Retinal pigment epithelial cell (primary cell): ENCODE measurements around the gene TTLL5.

ENCODE experiments used
- DNase-seq: peaks from one replicate; pipeline ENCODE4 v3.0.0-alpha.2; 2010; ENCODE audit warnings: low read depth
- H3K4me3 ChIP-seq: 2 replicates; pipeline ENCODE4 v1.5.1; 2011; ENCODE audit warnings: mild to moderate bottlenecking, low read length, control low read depth, moderate library complexity
- TF ChIP-seq, protein P1 (sequence below): conservative IDR thresholded peaks from 2 replicates; pipeline ENCODE4 v1.5.1; 2011; ENCODE audit warnings: low read depth, low read length, control low read depth, inconsistent platforms

Gene TTLL5

DNA sequence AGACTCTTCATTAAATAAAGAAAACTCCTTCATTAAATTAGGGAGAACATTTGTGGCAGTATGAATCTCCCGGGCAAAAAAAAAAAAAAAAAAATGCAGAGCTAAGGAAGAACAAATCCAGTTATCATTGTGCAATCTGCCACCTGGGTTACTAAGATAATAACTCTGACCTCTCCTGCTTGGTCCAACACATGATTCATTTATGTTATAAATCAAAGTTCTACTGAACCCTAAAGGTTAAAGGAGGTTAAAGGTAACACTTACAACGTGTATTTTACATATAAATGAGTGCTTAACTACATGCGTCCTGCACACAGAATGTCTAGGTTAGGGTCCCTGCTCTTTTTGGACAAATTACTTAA is 316.5 kb downstream of the TTLL5 start:
- H3K4me3 ChIP-seq = no peak overlapping the region
- DNase-seq = no peak
- TF ChIP-seq, protein P1, sequence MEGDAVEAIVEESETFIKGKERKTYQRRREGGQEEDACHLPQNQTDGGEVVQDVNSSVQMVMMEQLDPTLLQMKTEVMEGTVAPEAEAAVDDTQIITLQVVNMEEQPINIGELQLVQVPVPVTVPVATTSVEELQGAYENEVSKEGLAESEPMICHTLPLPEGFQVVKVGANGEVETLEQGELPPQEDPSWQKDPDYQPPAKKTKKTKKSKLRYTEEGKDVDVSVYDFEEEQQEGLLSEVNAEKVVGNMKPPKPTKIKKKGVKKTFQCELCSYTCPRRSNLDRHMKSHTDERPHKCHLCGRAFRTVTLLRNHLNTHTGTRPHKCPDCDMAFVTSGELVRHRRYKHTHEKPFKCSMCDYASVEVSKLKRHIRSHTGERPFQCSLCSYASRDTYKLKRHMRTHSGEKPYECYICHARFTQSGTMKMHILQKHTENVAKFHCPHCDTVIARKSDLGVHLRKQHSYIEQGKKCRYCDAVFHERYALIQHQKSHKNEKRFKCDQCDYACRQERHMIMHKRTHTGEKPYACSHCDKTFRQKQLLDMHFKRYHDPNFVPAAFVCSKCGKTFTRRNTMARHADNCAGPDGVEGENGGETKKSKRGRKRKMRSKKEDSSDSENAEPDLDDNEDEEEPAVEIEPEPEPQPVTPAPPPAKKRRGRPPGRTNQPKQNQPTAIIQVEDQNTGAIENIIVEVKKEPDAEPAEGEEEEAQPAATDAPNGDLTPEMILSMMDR = no peak

DNA sequence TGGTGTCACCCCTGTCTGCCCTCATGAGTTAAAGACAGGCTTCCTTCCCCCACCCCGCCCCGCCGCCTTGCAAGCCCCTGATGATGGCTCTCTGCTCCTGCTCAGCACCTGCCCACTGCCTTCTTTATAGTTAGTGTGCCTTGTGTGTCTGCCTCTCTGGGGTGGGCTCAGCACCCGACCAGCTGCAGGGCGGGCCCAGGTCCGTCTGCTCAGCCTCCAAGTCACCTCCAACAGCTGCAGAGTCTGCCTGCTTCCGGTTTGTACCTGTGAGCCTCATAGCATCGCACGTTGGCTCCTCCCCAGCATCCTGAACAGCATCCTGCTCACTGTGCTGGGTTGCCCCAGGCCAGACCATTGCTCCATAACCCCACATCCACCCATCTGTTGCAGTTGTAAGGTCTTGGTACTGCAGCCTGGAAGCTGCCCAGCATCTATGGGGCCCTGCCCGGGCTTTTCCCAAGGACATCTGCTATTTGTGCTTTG is 317.2 kb downstream of the TTLL5 start:
- DNase-seq = no peak
- H3K4me3 ChIP-seq = no peak overlapping the region
- TF ChIP-seq, protein P1 = no peak

- H3K4me3 ChIP-seq = no peak overlapping the region
- no peak for DNase-seq
- TF ChIP-seq, protein P1 = peak; percentile 81
These were observed 318.1 kb downstream of the TTLL5 start for GRCh38 chr14:75979071-75979571.

DNA sequence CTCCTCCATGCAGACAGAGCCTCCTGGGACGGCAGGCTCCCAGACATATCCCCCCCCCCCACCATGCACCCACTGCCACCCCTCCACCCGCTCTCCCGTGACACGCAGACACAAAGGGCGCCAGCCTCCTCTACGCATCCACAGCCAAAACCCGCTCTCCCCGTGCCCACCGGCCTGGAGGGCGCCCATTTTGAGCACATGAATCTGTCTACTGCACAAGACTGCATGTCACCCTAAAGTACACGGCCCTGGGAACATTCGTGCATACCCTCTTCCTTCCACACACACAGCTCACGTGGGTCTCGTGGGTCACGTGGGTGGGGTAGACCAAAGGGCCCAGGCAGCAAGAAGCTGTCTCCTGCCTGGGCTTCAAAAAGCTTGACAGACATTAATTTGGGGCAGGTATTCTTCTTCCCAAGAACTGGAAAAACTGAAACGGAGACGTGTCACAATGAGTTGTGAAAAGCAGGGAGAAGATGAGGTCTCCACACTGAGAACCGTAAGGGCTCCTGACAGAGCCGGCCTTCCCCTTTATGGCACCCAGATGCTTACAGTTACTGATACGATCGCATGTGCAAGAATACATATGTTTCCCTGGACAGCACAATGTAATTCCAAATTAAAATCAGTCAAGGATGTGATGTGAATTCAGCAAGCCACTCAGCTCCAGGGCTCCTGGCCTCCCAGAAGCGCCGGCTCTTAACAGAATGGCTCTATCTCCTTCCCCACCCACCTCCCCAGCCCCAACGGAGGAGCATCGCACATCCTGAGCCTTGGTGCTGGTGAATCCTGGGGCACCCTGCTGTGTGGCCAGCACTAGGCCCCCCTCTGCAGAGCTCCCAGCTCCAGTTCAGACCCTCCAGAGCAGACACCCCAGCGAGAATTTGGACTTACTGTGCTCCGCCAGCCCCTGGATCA is 318.9 kb downstream of the TTLL5 start:
- TF ChIP-seq, protein P1 = no peak
- DNase-seq = no peak
- no peak overlapping the region for H3K4me3 ChIP-seq

DNA sequence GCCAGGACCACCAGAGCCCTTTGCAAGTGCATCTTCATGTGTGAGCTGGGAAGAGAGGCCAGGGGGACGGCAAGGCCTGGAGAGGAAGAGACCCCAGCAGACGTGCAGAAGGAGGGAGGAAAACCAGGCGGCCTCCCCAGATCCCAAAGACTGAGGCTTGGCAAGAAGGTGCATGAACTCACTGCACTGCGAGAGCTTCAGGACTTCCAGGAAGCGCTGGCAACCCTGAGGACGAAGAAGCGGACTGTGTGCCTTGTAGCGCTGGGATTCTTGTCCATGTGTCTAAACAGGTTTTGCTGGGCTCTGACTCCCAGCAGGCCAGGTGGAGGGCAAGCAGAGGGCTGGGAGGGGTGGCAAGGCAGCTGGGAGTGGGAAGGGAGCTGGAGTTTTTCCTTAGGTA is 319.8 kb downstream of the TTLL5 start:
- TF ChIP-seq, protein P1 = no peak
- DNase-seq = no peak
- H3K4me3 ChIP-seq = no peak overlapping the region

DNA sequence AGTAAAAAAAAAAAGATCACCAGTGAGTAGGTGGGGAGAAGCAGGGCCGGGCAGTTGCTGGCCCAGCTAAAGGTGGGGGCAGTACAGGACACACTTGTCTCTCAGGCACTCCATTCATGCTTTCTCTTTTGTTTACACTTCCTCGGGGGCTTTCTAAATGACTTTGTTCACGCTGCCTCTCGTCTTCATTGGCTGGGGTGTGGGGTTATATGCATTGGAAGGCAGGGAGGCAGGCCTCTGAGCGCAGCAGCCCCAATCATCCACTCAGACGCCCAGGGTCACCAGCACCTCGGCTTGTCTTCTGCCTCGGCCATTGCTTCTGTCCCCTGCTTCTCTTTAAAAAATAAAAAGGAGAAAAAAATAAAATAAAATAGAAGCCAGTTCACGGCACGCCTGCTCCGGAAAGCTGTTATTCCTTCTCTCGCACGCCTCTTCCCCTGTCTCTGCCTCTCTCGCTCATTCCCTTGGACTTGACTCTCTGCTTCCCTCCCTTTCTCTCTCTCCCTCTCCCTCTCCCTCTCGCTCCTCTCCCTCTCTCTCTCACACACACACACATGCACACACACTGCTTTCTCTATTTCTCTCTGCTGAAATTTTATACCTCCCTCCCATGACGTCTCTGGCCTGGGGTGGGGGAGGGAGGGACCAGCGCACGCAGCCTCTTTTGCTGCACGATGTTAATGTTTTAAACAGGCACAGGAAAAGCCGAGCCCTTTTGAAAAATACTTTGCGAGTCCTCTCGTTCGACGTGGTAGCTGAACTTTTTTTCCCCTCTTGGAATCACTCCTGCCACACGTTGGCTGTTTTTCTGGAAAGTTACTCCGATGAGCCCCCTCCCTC is 320.6 kb downstream of the TTLL5 start, which contains the start of gene TGFB3:
Gene TGFB3, minus strand, starts transcription at position 570 of the 840 bp plus-strand sequence. CDS start 1,102 bp downstream, outside the sequence.
- DNase-seq = peak; percentile 67
- TF ChIP-seq, protein P1 = no peak
- H3K4me3 ChIP-seq = peak within 1 kb of the TSS; percentile 65
